Measurements from ENCODE around the gene NFE2L2. TPM values are rescaled to one million over a fixed set of nuclear protein-coding genes. Genes with fewer than 3 reads are reported as not detected.
A peak's percentile ranks its signal among the peaks of the same experiment; 100 is the strongest.

Gene NFE2L2
- total RNA-seq, 6 donors from 2014 or later, result 52.4 to 174 (median 94.4) TPM

GRCh38 chr2:177260379-177260778 lies 4.1 kb downstream of the NFE2L2 start:
- WGBS, 2 donors, result 46 to 57% methylated on average over 1 of the region's 1 CpG
- H3K36me3 ChIP-seq, result peaks cover 0 to 4% (median 0%) of the 10 kb centered on the region in 4 donors
- H3K4me3 ChIP-seq, result peak overlapping the region in 1 of 4 donors; percentile 74
- H3K4me1 ChIP-seq, result peaks cover 37 to 68% (median 58%) of the 10 kb centered on the region in 4 donors
- TF ChIP-seq EP300 (IDR thresholded peaks at IDR 0.05) (no peak), POLR2A (IDR thresholded peaks at IDR 0.05) (no peak), CTCF (IDR thresholded peaks at IDR 0.05) (no peak), POLR2AphosphoS5 (IDR thresholded peaks at IDR 0.05) (no peak)
- ATAC-seq (ENCODE audit: low FRiP score in 2 of 2) (no peak), DNase-seq (no peak)
- H3K9me3 ChIP-seq, result no peaks in the 10 kb centered on the region
- no peaks in the 10 kb centered on the region for H3K27me3 ChIP-seq
- H3K27ac ChIP-seq, result peak overlapping the region in 2 of 4 donors; percentile 98 to 100

- Histone ChIP-seq H3K4me3 (no peak overlapping the region), H3K4me1 (peaks cover 58 to 88% (median 81%) of the 10 kb centered on the region in 4 donors), H3K27ac (peak overlapping the region in 2 of 4 donors; percentile 65 to 69), H3K36me3 (peaks cover 0 to 4% (median 0%) of the 10 kb centered on the region in 4 donors), H3K27me3 (no peaks in the 10 kb centered on the region), H3K9me3 (no peaks in the 10 kb centered on the region)
- DNase-seq (no peak), ATAC-seq (ENCODE audit: low FRiP score in 2 of 2) (no peak)
- TF ChIP-seq POLR2AphosphoS5 (IDR thresholded peaks at IDR 0.05) (no peak), EP300 (IDR thresholded peaks at IDR 0.05) (no peak), POLR2A (IDR thresholded peaks at IDR 0.05) (no peak), CTCF (IDR thresholded peaks at IDR 0.05) (no peak)
- WGBS, 2 donors, result 99% methylated on average over 2 of the region's 2 CpGs
Measured at GRCh38 chr2:177258059-177258458, 6.5 kb downstream of the NFE2L2 start.

- H3K4me3 ChIP-seq, result no peak overlapping the region
- TF ChIP-seq EP300 (IDR thresholded peaks at IDR 0.05) (no peak), CTCF (IDR thresholded peaks at IDR 0.05) (no peak), POLR2A (IDR thresholded peaks at IDR 0.05) (no peak), POLR2AphosphoS5 (IDR thresholded peaks at IDR 0.05) (no peak)
- H3K9me3 ChIP-seq, result no peaks in the 10 kb centered on the region
- peaks cover 63 to 94% (median 87%) of the 10 kb centered on the region in 4 donors for H3K4me1 ChIP-seq
- peak overlapping the region in 3 of 4 donors; percentile 41 to 69 (median 65) for H3K27ac ChIP-seq
- peaks cover 0 to 4% (median 0%) of the 10 kb centered on the region in 4 donors for H3K36me3 ChIP-seq
- DNase-seq (no peak), ATAC-seq (ENCODE audit: low FRiP score in 2 of 2) (no peak)
- 56 to 83% methylated on average over 3 to 5 of the region's 5 CpGs for WGBS, 2 donors
- H3K27me3 ChIP-seq, result no peaks in the 10 kb centered on the region
Measured at GRCh38 chr2:177257471-177257870, 7.1 kb downstream of the NFE2L2 start.

DNA sequence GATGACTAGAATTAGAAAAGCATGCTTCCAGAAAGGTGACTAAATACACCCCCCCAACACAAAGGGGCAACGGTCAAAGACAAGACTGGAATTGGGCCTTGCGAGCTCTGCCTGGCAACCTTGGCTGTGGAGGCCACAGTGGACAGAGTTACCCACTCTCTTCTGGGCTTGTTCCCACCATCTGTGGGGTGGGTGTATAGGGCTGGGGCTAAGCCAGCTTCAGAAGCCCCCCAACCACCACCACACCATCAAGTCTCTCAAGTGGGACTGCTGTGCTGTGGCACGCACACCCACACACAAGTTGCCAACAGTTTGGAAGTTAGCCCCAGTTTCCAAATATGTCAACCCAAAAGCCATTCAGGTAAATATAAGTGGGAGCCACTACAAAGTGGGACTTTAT lies 7.8 kb downstream of the NFE2L2 start:
- ATAC-seq (ENCODE audit: low FRiP score in 2 of 2) (peak in 1 of 2 donors; percentile 21), DNase-seq (no peak)
- peaks cover 0 to 4% (median 0%) of the 10 kb centered on the region in 4 donors for H3K36me3 ChIP-seq
- no peaks in the 10 kb centered on the region for H3K9me3 ChIP-seq
- no peaks in the 10 kb centered on the region for H3K27me3 ChIP-seq
- H3K27ac ChIP-seq, result peak overlapping the region in 2 of 4 donors; percentile 41 to 69
- WGBS, 2 donors, result 83 to 85% methylated on average over 2 to 3 of the region's 3 CpGs
- no peak overlapping the region for H3K4me3 ChIP-seq
- TF ChIP-seq POLR2A (IDR thresholded peaks at IDR 0.05) (no peak), POLR2AphosphoS5 (IDR thresholded peaks at IDR 0.05) (no peak), EP300 (IDR thresholded peaks at IDR 0.05) (no peak), CTCF (IDR thresholded peaks at IDR 0.05) (no peak)
- H3K4me1 ChIP-seq, result peaks cover 64 to 98% (median 91%) of the 10 kb centered on the region in 4 donors

DNA sequence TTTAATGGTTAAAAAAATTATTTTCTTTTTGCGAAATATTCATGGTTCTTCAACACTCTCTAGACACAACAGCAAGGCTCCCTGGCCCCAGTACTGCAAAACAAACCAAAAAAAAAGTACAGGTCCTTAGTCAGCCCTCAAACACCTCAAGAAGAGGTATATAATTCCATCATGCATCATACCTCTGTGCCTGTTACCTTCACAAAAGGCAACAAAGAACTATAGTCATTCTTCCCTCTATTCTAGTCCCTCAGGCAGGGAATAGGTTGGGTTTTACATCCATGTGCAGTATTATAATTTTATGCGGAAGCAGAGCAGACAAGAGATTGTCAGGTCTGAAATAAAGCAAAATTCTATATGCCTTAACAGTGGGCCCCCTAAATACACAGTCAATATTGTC lies 8.5 kb downstream of the NFE2L2 start:
- no peak for DNase-seq
- no peaks in the 10 kb centered on the region for H3K9me3 ChIP-seq
- ATAC-seq (ENCODE audit: low FRiP score in 2 of 2), result no peak
- TF ChIP-seq POLR2A (IDR thresholded peaks at IDR 0.05) (no peak), CTCF (IDR thresholded peaks at IDR 0.05) (no peak), POLR2AphosphoS5 (IDR thresholded peaks at IDR 0.05) (no peak), EP300 (IDR thresholded peaks at IDR 0.05) (no peak)
- no peak overlapping the region for H3K4me3 ChIP-seq
- WGBS, 2 donors, result 78 to 79% methylated on average over 2 of the region's 2 CpGs
- peaks cover 0 to 4% (median 0%) of the 10 kb centered on the region in 4 donors for H3K36me3 ChIP-seq
- no peaks in the 10 kb centered on the region for H3K27me3 ChIP-seq
- H3K4me1 ChIP-seq, result peaks cover 64 to 98% (median 91%) of the 10 kb centered on the region in 4 donors
- H3K27ac ChIP-seq, result peak overlapping the region in 1 of 4 donors; percentile 85

Data from upper lobe of left lung (tissue), 6 donors.